ENCODE measurements around the gene A2M.

DNA sequence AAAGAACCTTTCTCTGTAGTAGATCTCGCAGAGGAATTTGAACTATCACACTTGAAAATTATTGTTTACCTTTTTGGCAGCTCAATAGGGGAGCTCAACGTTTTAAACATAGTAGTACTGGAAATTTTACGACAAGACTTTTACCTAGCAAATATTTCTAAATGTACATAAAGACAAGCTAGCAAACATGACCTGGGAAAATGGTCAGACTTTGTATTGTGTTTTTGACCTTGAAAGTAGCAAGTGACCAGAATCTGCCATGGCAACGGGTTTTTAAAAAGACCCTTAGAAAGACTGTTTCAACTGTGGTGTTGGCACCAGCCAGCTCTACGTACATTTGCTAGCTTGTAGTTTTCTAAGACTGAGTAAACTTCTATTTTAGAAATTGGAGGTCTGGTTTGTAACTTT, 20.2 kb upstream of the A2M start:
- TF ChIP-seq, protein P1, sequence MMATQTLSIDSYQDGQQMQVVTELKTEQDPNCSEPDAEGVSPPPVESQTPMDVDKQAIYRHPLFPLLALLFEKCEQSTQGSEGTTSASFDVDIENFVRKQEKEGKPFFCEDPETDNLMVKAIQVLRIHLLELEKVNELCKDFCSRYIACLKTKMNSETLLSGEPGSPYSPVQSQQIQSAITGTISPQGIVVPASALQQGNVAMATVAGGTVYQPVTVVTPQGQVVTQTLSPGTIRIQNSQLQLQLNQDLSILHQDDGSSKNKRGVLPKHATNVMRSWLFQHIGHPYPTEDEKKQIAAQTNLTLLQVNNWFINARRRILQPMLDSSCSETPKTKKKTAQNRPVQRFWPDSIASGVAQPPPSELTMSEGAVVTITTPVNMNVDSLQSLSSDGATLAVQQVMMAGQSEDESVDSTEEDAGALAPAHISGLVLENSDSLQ (IDR thresholded peaks at IDR 0.05), result no peak
- TF ChIP-seq CTBP1 (IDR thresholded peaks at IDR 0.05; ENCODE audit: borderline replicate concordance) (no peak), SP1 (IDR thresholded peaks at IDR 0.05) (no peak), BHLHE40 (IDR thresholded peaks at IDR 0.05; ENCODE audit: borderline replicate concordance) (no peak), TARDBP (IDR thresholded peaks at IDR 0.05) (no peak), ELF4 (IDR thresholded peaks at IDR 0.05) (no peak), FOXM1 (IDR thresholded peaks at IDR 0.05; ENCODE audit: borderline replicate concordance) (no peak), FOXK2 (IDR thresholded peaks at IDR 0.05) (no peak), SUZ12 (IDR thresholded peaks at IDR 0.05) (no peak), L3MBTL2 (conservative IDR thresholded peaks at IDR 0.05) (no peak), ARNT (IDR thresholded peaks at IDR 0.05) (no peak), FOXA1 (IDR thresholded peaks at IDR 0.05) (no peak), NFRKB (IDR thresholded peaks at IDR 0.05) (no peak), ZNF384 (IDR thresholded peaks at IDR 0.05) (no peak)

Measured in HEK293T (cell line).